Keratinocyte (primary cell): ENCODE data around the gene ARHGEF16. TPM values are rescaled to one million over a fixed set of nuclear protein-coding genes. Genes with fewer than 3 reads are reported as not detected.

Experiments used
- DNase-seq: peaks from one replicate; pipeline ENCODE4 v3.0.0-alpha.2; 2011; ENCODE audit warnings: low read depth, missing footprints, low spot score
- FAIRE-seq: peaks from 2 replicates; lab custom pipeline; 2011; peaks lifted over from hg19 to GRCh38; lab: Jason Lieb, UNC
- H2AFZ ChIP-seq: 2 replicates; pipeline ENCODE4 v1.6.0; 2012; ENCODE audit warnings: low read length, control low read depth, inconsistent platforms; ENCODE audit not compliant: control insufficient read depth
- H3K27ac ChIP-seq: 2 replicates; pipeline ENCODE4 v1.5.1; 2011; ENCODE audit warnings: low read length; ENCODE audit not compliant: control insufficient read depth, insufficient read depth
- H3K27me3 ChIP-seq: 3 replicates; pipeline ENCODE4 v1.6.0; 2011; ENCODE audit warnings: low read length; ENCODE audit not compliant: control insufficient read depth, insufficient read depth; ENCODE audit errors: extremely low read depth
- H3K36me3 ChIP-seq, 2 experiments: 2 replicates in 1 of 2; 3 replicates in 1 of 2; pipeline ENCODE4 v1.5.1; 2011; ENCODE audit warnings: low read length in 2 of 2, mild to moderate bottlenecking in 1 of 2; ENCODE audit not compliant: control insufficient read depth in 2 of 2, insufficient read depth in 2 of 2; ENCODE audit errors: extremely low read depth in 1 of 2
- H3K4me1 ChIP-seq: 3 replicates; pipeline ENCODE4 v1.5.1; 2011; ENCODE audit warnings: low read length; ENCODE audit not compliant: control insufficient read depth, insufficient read depth; ENCODE audit errors: extremely low read depth
- H3K4me2 ChIP-seq: 3 replicates; pipeline ENCODE4 v1.6.0; 2011; ENCODE audit warnings: low read depth, low read length; ENCODE audit not compliant: control insufficient read depth, insufficient read depth; ENCODE audit errors: extremely low read depth
- H3K4me3 ChIP-seq, 3 experiments: fragments of 200-600 bp in 1 of 3; sonication (generic) in 1 of 3; 2 replicates in 2 of 3; 3 replicates in 1 of 3; pipeline ENCODE4 v1.5.1; 2011 to 2016; ENCODE audit warnings: low read length in 3 of 3, mild to moderate bottlenecking in 3 of 3, control low read depth in 2 of 3, inconsistent platforms in 1 of 3, low read depth in 1 of 3, mixed read lengths in 1 of 3, mixed run types in 1 of 3, moderate library complexity in 1 of 3; ENCODE audit not compliant: control insufficient read depth in 2 of 3, insufficient read depth in 2 of 3; ENCODE audit errors: extremely low read depth in 1 of 3
- H3K79me2 ChIP-seq: 2 replicates; pipeline ENCODE4 v1.6.0; 2012; ENCODE audit warnings: low read length; ENCODE audit not compliant: control insufficient read depth, insufficient read depth
- H3K9ac ChIP-seq: 3 replicates; pipeline ENCODE4 v1.6.0; 2011; ENCODE audit warnings: low read length; ENCODE audit not compliant: control insufficient read depth, insufficient read depth; ENCODE audit errors: extremely low read depth
- H3K9me1 ChIP-seq: 3 replicates; pipeline ENCODE4 v1.6.0; 2011; ENCODE audit warnings: low read length; ENCODE audit not compliant: control insufficient read depth, insufficient read depth; ENCODE audit errors: extremely low read depth
- H3K9me3 ChIP-seq: 2 replicates; pipeline ENCODE4 v1.5.1; 2012; ENCODE audit warnings: low read depth, low read length; ENCODE audit not compliant: control insufficient read depth
- H4K20me1 ChIP-seq: 3 replicates; pipeline ENCODE4 v1.6.0; 2011; ENCODE audit warnings: low read length; ENCODE audit not compliant: control insufficient read depth, insufficient read depth; ENCODE audit errors: extremely low read depth
- CTCF ChIP-seq, 3 experiments: IDR thresholded peaks in 1 of 3; conservative IDR thresholded peaks in 1 of 3; optimal IDR thresholded peaks in 1 of 3; 2 replicates in 2 of 3; 3 replicates in 1 of 3; pipeline versions ENCODE3 to v1.5.1; 2011; ENCODE audit warnings: low read length in 3 of 3, mild to moderate bottlenecking in 3 of 3, moderate library complexity in 2 of 3, control low read depth in 1 of 3, inconsistent platforms in 1 of 3; ENCODE audit not compliant: insufficient read depth in 2 of 3; ENCODE audit errors: extremely low read depth in 1 of 3
- EZH2 ChIP-seq: IDR thresholded peaks from one replicate; pipeline ENCODE4 v1.6.1; 2012; ENCODE audit warnings: inconsistent platforms, mild to moderate bottlenecking, low read length, moderate library complexity
- dilution Hi-C: fragments of 300-500 bp; cut with MboI; formaldehyde crosslinking; loops from one replicate; pipeline ENCODE4 v1.7.0; 2020; ENCODE audit warnings: low sequenced_read_pairs; ENCODE audit not compliant: extremely low pct_ligation_motif_present
- polyA plus RNA-seq, 5 experiments: library from polyadenylated mRNA; depleted of rRNA in 3 of 5; stranded (reverse) in 3 of 5; stranded (forward) in 1 of 5; unstranded in 1 of 5; fragments of >200 nt; gene quantifications; 1 replicate in 1 of 5; 2 replicates in 3 of 5; 3 replicates in 1 of 5; pipeline versions ENCODE4 v1.2.1 to v1.2.3, GENCODE V29; 2011 to 2012; ENCODE audit warnings: missing spikeins in 2 of 5, low read depth in 1 of 5, low replicate concordance in 1 of 5

ARHGEF16 gene
- polyA plus RNA-seq, 1 donor (not counting 4 experiments of a cell fraction or from before 2014, with no cell fraction given): 6.2 TPM

GRCh38 chr1:3514404-3514803 is 59.9 kb downstream of the ARHGEF16 start:
- dilution Hi-C loops: no loop called here
- H3K27ac ChIP-seq: no peak overlapping the region
- H2AFZ ChIP-seq: no peak overlapping the region
- H3K4me2 ChIP-seq: no peak overlapping the region
- TF ChIP-seq CTCF (optimal IDR thresholded peaks at IDR 0.05 in 1 of 3, IDR thresholded peaks at IDR 0.05 in 1 of 3, conservative IDR thresholded peaks at IDR 0.05 in 1 of 3; ENCODE audit: extremely low read depth in 1 of 3, insufficient read depth in 2 of 3, low read length in 3 of 3): no peak
- TF ChIP-seq EZH2: no peak
- H3K4me3 ChIP-seq: no peak overlapping the region
- no peaks in the 10 kb centered on the region for H3K27me3 ChIP-seq
- no peak overlapping the region for H3K9ac ChIP-seq
- no peaks in the 10 kb centered on the region for H3K9me3 ChIP-seq
- DNase-seq: no peak
- FAIRE-seq: no peak
- H3K4me1 ChIP-seq: no peaks in the 10 kb centered on the region
- H3K36me3 ChIP-seq: no peaks in the 10 kb centered on the region
- no peaks in the 10 kb centered on the region for H4K20me1 ChIP-seq
- no peaks in the 10 kb centered on the region for H3K9me1 ChIP-seq
- H3K79me2 ChIP-seq: no peaks in the 10 kb centered on the region

GRCh38 chr1:3515272-3515671 is 60.8 kb downstream of the ARHGEF16 start:
- no peaks in the 10 kb centered on the region for H3K27me3 ChIP-seq
- no peak overlapping the region for H3K4me2 ChIP-seq
- no peaks in the 10 kb centered on the region for H3K9me3 ChIP-seq
- H3K9me1 ChIP-seq: no peaks in the 10 kb centered on the region
- no peaks in the 10 kb centered on the region for H4K20me1 ChIP-seq
- H3K4me1 ChIP-seq: no peaks in the 10 kb centered on the region
- no peak overlapping the region for H3K27ac ChIP-seq
- dilution Hi-C loops: no loop called here
- DNase-seq: no peak
- no peaks in the 10 kb centered on the region for H3K79me2 ChIP-seq
- no peak overlapping the region for H3K9ac ChIP-seq
- no peak overlapping the region for H2AFZ ChIP-seq
- no peak for FAIRE-seq
- no peak overlapping the region for H3K4me3 ChIP-seq
- TF ChIP-seq CTCF (optimal IDR thresholded peaks at IDR 0.05 in 1 of 3, IDR thresholded peaks at IDR 0.05 in 1 of 3, conservative IDR thresholded peaks at IDR 0.05 in 1 of 3; ENCODE audit: extremely low read depth in 1 of 3, insufficient read depth in 2 of 3, low read length in 3 of 3): no peak
- TF ChIP-seq EZH2: no peak
- no peaks in the 10 kb centered on the region for H3K36me3 ChIP-seq
